Measurements from ENCODE around the gene AIFM3. TPM values are rescaled to one million over a fixed set of nuclear protein-coding genes. Genes with fewer than 3 reads are reported as not detected.
"Not testable (repeated sequence)": the region's sequence is repeated elsewhere in the genome, so short reads cannot be mapped to it uniquely, and the experiment has no call there.

Gene AIFM3
- total RNA-seq, 2 donors from 2014 or later, result 1.8 to 2.7 TPM

GRCh38 chr22:20930004-20930403 lies 37.1 kb upstream of the AIFM3 start:
- Mint-ChIP-seq H3K27me3 (ENCODE audit: insufficient read depth) (no peaks in the 10 kb centered on the region), H3K36me3 (ENCODE audit: low read depth) (peaks cover 43% of the 10 kb centered on the region), H3K4me3 (no peak overlapping the region), H3K4me1 (peaks cover 15% of the 10 kb centered on the region), H3K27ac (no peak overlapping the region), H3K9me3 (no peaks in the 10 kb centered on the region)
- H3K27me3 ChIP-seq (ENCODE audit: control insufficient read depth, insufficient read depth, low read length, poor library complexity, severe bottlenecking), result no peaks in the 10 kb centered on the region
- no peak for TF ChIP-seq CTCF (conservative IDR thresholded peaks at IDR 0.05)
- no peak for DNase-seq
- H3K27ac ChIP-seq (ENCODE audit: low read depth, low read length), result no peak overlapping the region
- no peaks in the 10 kb centered on the region for H3K4me1 ChIP-seq (ENCODE audit: control insufficient read depth, insufficient read depth, low read length)
- H3K4me3 ChIP-seq (ENCODE audit: low read length), result no peak overlapping the region
- H3K36me3 ChIP-seq (ENCODE audit: control insufficient read depth, insufficient read depth, low read length), result peaks cover 42% of the 10 kb centered on the region
- no peak overlapping the region for H3K9ac ChIP-seq (ENCODE audit: extremely low read depth, low read length, poor library complexity, severe bottlenecking)
- no peaks in the 10 kb centered on the region for H3K9me3 ChIP-seq (ENCODE audit: control insufficient read depth, low read length)
- 100% methylated on average over 1 of the region's 1 CpG for WGBS, 2 experiments (ENCODE audit: insufficient coverage in 1 of 2, insufficient read length in 1 of 2)

GRCh38 chr22:20930435-20930834 lies 36.6 kb upstream of the AIFM3 start:
- H3K36me3 Mint-ChIP-seq (ENCODE audit: low read depth), result peaks cover 44% of the 10 kb centered on the region
- H3K27me3 ChIP-seq (ENCODE audit: control insufficient read depth, insufficient read depth, low read length, poor library complexity, severe bottlenecking); H3K9me3 Mint-ChIP-seq; H3K27ac Mint-ChIP-seq; H3K27ac ChIP-seq (ENCODE audit: low read depth, low read length); H3K4me1 ChIP-seq (ENCODE audit: control insufficient read depth, insufficient read depth, low read length); H3K4me3 Mint-ChIP-seq; H3K9ac ChIP-seq (ENCODE audit: extremely low read depth, low read length, poor library complexity, severe bottlenecking); H3K27me3 Mint-ChIP-seq (ENCODE audit: insufficient read depth); DNase-seq; H3K4me3 ChIP-seq (ENCODE audit: low read length); H3K9me3 ChIP-seq (ENCODE audit: control insufficient read depth, low read length): not testable (repeated sequence)
- H3K4me1 Mint-ChIP-seq, result peaks cover 12% of the 10 kb centered on the region
- 97 to 100% methylated on average over 3 to 12 of the region's 12 CpGs for whole genome bisulfite sequencing, 2 experiments (ENCODE audit: insufficient coverage in 1 of 2, insufficient read length in 1 of 2)
- H3K36me3 ChIP-seq (ENCODE audit: control insufficient read depth, insufficient read depth, low read length), result peaks cover 42% of the 10 kb centered on the region

- H3K4me3 ChIP-seq (ENCODE audit: low read length), result no peak overlapping the region
- no peak for TF ChIP-seq CTCF (conservative IDR thresholded peaks at IDR 0.05)
- H3K9me3 ChIP-seq (ENCODE audit: control insufficient read depth, low read length), result no peaks in the 10 kb centered on the region
- H3K4me1 ChIP-seq (ENCODE audit: control insufficient read depth, insufficient read depth, low read length), result no peaks in the 10 kb centered on the region
- peaks cover 48% of the 10 kb centered on the region for H3K36me3 Mint-ChIP-seq (ENCODE audit: low read depth)
- H3K27me3 ChIP-seq (ENCODE audit: control insufficient read depth, insufficient read depth, low read length, poor library complexity, severe bottlenecking), result no peaks in the 10 kb centered on the region
- no peak overlapping the region for H3K4me3 Mint-ChIP-seq
- H3K27me3 Mint-ChIP-seq (ENCODE audit: insufficient read depth), result no peaks in the 10 kb centered on the region
- H3K27ac Mint-ChIP-seq, result no peak overlapping the region
- H3K9ac ChIP-seq (ENCODE audit: extremely low read depth, low read length, poor library complexity, severe bottlenecking), result no peak overlapping the region
- peak; percentile 17 for DNase-seq
- peaks cover 5% of the 10 kb centered on the region for H3K4me1 Mint-ChIP-seq
- no peak overlapping the region for H3K27ac ChIP-seq (ENCODE audit: low read depth, low read length)
- H3K9me3 Mint-ChIP-seq, result no peaks in the 10 kb centered on the region
- WGBS, 2 experiments (ENCODE audit: insufficient coverage in 1 of 2, insufficient read length in 1 of 2), result 60 to 94% methylated on average over 1 to 4 of the region's 4 CpGs
- peaks cover 49% of the 10 kb centered on the region for H3K36me3 ChIP-seq (ENCODE audit: control insufficient read depth, insufficient read depth, low read length)
Observed at GRCh38 chr22:20931126-20931654, 35.9 kb upstream of the AIFM3 start.

GRCh38 chr22:20933910-20934309 lies 33.1 kb upstream of the AIFM3 start:
- Mint-ChIP-seq H3K4me1 (peaks cover 14% of the 10 kb centered on the region), H3K27me3 (ENCODE audit: insufficient read depth) (no peaks in the 10 kb centered on the region), H3K36me3 (ENCODE audit: low read depth) (peaks cover 62% of the 10 kb centered on the region), H3K27ac (no peak overlapping the region), H3K4me3 (no peak overlapping the region), H3K9me3 (no peaks in the 10 kb centered on the region)
- TF ChIP-seq CTCF (conservative IDR thresholded peaks at IDR 0.05), result no peak
- Histone ChIP-seq H3K27ac (ENCODE audit: low read depth, low read length) (no peak overlapping the region), H3K36me3 (ENCODE audit: control insufficient read depth, insufficient read depth, low read length) (peaks cover 68% of the 10 kb centered on the region), H3K4me3 (ENCODE audit: low read length) (no peak overlapping the region), H3K27me3 (ENCODE audit: control insufficient read depth, insufficient read depth, low read length, poor library complexity, severe bottlenecking) (no peaks in the 10 kb centered on the region), H3K4me1 (ENCODE audit: control insufficient read depth, insufficient read depth, low read length) (no peaks in the 10 kb centered on the region), H3K9ac (ENCODE audit: extremely low read depth, low read length, poor library complexity, severe bottlenecking) (no peak overlapping the region), H3K9me3 (ENCODE audit: control insufficient read depth, low read length) (no peaks in the 10 kb centered on the region)
- DNase-seq, result peak; percentile 7
- 97 to 100% methylated on average over 5 to 7 of the region's 7 CpGs for whole genome bisulfite sequencing, 2 experiments (ENCODE audit: insufficient coverage in 1 of 2, insufficient read length in 1 of 2)

GRCh38 chr22:20935049-20935448 lies 32.0 kb upstream of the AIFM3 start:
- not testable (repeated sequence) for H3K9me3 Mint-ChIP-seq; H3K4me1 ChIP-seq (ENCODE audit: control insufficient read depth, insufficient read depth, low read length); H3K27me3 Mint-ChIP-seq (ENCODE audit: insufficient read depth); H3K27ac Mint-ChIP-seq; H3K9ac ChIP-seq (ENCODE audit: extremely low read depth, low read length, poor library complexity, severe bottlenecking); H3K27ac ChIP-seq (ENCODE audit: low read depth, low read length); H3K27me3 ChIP-seq (ENCODE audit: control insufficient read depth, insufficient read depth, low read length, poor library complexity, severe bottlenecking); H3K9me3 ChIP-seq (ENCODE audit: control insufficient read depth, low read length); H3K4me3 ChIP-seq (ENCODE audit: low read length); DNase-seq; H3K4me3 Mint-ChIP-seq
- H3K36me3 ChIP-seq (ENCODE audit: control insufficient read depth, insufficient read depth, low read length), result peaks cover 64% of the 10 kb centered on the region
- H3K4me1 Mint-ChIP-seq, result peaks cover 14% of the 10 kb centered on the region
- peaks cover 61% of the 10 kb centered on the region for H3K36me3 Mint-ChIP-seq (ENCODE audit: low read depth)
- 95 to 100% methylated on average over 5 to 9 of the region's 9 CpGs for WGBS, 2 experiments (ENCODE audit: insufficient coverage in 1 of 2, insufficient read length in 1 of 2)

Data from endodermal cell (in vitro differentiated cells).